IPS DF 6.9 (cell line): Measurements from ENCODE around the gene MYOD1.

Experiments used
- DNase-seq: peaks from one replicate; pipeline ENCODE4 v3.0.0-alpha.2; 2013; ENCODE audit warnings: low read depth, low spot score
- H3K27ac ChIP-seq: one replicate; pipeline ENCODE4 v1.5.1; 2013; ENCODE audit warnings: low read length, control low read depth
- H3K27me3 ChIP-seq: 2 replicates; pipeline ENCODE4 v1.6.1; 2013; ENCODE audit warnings: mild to moderate bottlenecking, low read length; ENCODE audit not compliant: control insufficient read depth, insufficient read depth
- H3K36me3 ChIP-seq: 2 replicates; pipeline ENCODE4 v1.6.1; 2013; ENCODE audit warnings: low read length; ENCODE audit not compliant: control insufficient read depth, insufficient read depth
- H3K4me1 ChIP-seq: 2 replicates; pipeline ENCODE4 v1.6.1; 2013; ENCODE audit warnings: low read length; ENCODE audit not compliant: control insufficient read depth, insufficient read depth
- H3K4me3 ChIP-seq: 2 replicates; pipeline ENCODE4 v1.5.1; 2013; ENCODE audit warnings: mild to moderate bottlenecking, low read length
- H3K9me3 ChIP-seq: 2 replicates; pipeline ENCODE4 v1.6.1; 2013; ENCODE audit warnings: low read length, inconsistent platforms; ENCODE audit not compliant: control insufficient read depth, insufficient read depth
- WGBS: extraction: QIAGEN DNeasy Blood & Tissue Kit; methylation state at CpG from one replicate; pipeline ENCODE4 v1.1.7; 2013; ENCODE audit warnings: mixed read lengths, missing lambda C conversion rate; ENCODE audit not compliant: insufficient read length, insufficient coverage; 5-methylcytosine and 5-hydroxymethylcytosine counted together

The MYOD1 gene

DNA sequence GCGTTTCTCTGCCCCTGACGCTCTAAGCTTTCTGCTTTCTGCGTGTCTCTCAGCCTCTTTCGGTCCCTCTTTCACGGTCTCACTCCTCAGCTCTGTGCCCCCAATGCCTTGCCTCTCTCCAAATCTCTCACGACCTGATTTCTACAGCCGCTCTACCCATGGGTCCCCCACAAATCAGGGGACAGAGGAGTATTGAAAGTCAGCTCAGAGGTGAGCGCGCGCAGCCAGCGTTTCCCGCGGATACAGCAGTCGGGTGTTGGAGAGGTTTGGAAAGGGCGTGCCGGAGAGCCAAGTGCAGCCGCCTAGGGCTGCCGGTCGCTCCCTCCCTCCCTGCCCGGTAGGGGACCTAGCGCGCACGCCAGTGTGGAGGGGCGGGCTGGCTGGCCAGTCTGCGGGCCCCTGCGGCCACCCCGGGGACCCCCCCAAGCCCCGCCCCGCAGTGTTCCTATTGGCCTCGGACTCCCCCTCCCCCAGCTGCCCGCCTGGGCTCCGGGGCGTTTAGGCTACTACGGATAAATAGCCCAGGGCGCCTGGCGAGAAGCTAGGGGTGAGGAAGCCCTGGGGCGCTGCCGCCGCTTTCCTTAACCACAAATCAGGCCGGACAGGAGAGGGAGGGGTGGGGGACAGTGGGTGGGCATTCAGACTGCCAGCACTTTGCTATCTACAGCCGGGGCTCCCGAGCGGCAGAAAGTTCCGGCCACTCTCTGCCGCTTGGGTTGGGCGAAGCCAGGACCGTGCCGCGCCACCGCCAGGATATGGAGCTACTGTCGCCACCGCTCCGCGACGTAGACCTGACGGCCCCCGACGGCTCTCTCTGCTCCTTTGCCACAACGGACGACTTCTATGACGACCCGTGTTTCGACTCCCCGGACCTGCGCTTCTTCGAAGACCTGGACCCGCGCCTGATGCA, at the start of gene MYOD1:
Gene MYOD1, plus strand, starts transcription at position 544 of the 910 bp plus-strand sequence. Its CDS starts 212 bp downstream, at position 756.
- no peak for DNase-seq
- no CpG with 5 or more reads among the region's 68 CpGs for WGBS
- Histone ChIP-seq H3K27me3 (peaks cover 59% of the 10 kb centered on the region), H3K4me1 (0 out of 2 replicates have a peak, but pooled peaks cover 5% of the 10 kb centered on the region), H3K9me3 (no peaks in the 10 kb centered on the region), H3K36me3 (no peaks in the 10 kb centered on the region; the same call in 1 of the 2 replicates), H3K27ac (no peak within 1 kb of the TSS), H3K4me3 (peak within 1 kb of the TSS; percentile 9; the same call in 1 of the 2 replicates)

DNA sequence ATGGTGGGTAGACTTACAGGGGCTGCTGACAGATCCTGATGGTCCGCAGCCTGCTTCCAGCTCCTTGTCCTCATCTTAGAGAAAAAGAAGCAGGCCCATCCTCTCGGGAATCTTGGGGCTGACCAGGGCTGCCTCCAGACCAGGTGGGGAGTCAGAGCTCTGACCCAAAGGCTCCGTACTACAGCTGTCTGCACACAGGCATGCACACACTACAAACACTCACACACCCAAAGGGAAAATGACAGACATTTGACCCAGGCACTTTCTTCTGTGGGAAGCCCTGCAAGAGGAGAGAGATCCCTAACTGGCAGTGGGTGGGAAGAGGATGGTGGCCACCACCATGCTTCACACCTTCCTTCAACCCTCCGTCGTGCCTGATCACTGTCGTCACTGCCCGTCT, 46.9 kb upstream of the MYOD1 start:
- Histone ChIP-seq H3K4me3 (no peak overlapping the region), H3K9me3 (no peaks in the 10 kb centered on the region), H3K27me3 (no peaks in the 10 kb centered on the region), H3K4me1 (no peaks in the 10 kb centered on the region), H3K36me3 (no peaks in the 10 kb centered on the region), H3K27ac (no peak overlapping the region)
- WGBS = no CpG with 5 or more reads among the region's 7 CpGs
- DNase-seq = no peak

DNA sequence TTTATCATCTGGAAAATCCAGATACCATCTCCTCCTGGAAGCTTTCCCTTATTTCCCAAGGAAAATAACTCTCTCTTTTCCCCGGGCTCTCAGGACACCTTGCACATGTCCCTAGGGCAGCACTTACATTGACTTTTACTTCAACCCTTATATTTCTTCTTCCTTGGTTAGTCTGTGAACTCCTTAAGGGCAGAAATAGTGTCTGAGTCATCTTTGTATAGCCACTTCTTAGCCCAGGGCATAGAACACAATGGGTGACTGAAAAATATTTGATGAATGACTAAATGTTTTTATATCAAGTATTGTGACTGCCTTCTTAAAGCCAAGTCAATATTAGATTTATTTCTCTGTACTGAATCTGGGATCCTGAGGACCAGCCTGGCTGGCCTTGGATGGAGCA, 45.4 kb upstream of the MYOD1 start:
- Histone ChIP-seq H3K4me3 (no peak overlapping the region), H3K27ac (no peak overlapping the region), H3K36me3 (no peaks in the 10 kb centered on the region), H3K27me3 (no peaks in the 10 kb centered on the region), H3K9me3 (no peaks in the 10 kb centered on the region), H3K4me1 (no peaks in the 10 kb centered on the region)
- WGBS = no CpG with 5 or more reads among the region's 1 CpG
- no peak for DNase-seq

DNA sequence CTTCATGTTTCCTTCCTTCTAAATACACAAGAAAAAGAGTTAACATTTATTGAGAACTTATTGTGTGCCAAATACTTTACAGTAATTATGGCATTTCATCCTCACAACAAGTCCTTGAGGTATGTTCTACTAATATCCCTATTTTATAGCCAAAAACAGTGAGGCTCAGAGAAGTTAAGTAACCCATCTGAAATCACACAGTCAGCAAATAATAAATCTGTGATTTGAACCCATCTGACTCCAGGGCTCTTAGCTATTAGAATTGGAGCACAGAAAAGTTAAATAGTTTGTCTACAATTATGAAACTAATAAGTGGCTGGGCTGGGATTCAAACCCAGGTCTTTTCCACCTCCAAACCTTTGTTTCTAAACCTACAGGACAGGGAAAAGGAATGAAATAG, 36.5 kb upstream of the MYOD1 start:
- no peak overlapping the region for H3K4me3 ChIP-seq

DNA sequence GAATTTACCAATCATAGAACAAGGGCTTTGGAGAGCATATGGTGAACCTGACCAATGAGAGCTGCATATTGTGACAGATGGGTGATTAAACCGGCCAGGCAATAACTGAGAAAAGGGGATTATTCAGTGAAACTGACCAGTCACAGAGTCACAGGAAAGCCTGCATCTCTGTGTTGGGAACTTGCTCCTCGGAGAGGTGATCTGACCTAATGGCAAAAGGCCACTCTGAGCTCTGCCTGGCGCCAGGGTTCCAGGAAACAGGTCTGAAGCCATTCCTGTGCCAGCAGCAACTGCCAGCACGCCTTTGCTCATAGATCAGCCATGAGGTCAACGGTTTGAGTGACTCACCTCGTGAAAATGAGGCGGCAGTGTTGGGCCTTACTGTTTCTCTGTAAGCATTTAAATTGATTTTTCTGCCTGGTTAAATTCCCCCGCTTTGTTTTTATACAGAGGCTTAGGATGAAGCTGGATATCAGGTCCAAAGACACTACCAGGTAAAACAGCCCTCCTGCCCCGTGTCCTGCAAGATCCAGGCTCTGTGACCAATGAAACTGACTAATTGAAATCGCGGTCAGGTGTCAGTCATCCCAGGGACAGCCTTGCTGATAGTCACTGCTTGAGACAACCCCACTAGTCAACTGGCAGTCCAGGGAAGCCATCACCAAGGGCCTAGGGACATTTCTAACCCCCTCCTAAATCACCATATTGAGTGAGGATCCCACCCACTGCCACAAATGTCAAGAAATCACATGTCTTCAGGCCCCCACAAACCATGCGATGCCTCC, 35.8 kb upstream of the MYOD1 start:
- Histone ChIP-seq H3K27ac (no peak overlapping the region), H3K4me3 (no peak overlapping the region), H3K4me1 (no peaks in the 10 kb centered on the region; the same call in 1 of the 2 replicates), H3K9me3 (no peaks in the 10 kb centered on the region), H3K27me3 (no peaks in the 10 kb centered on the region), H3K36me3 (no peaks in the 10 kb centered on the region)
- no peak for DNase-seq
- WGBS = no CpG with 5 or more reads among the region's 12 CpGs

More for the DNA sequence above, 36.5 kb upstream of the MYOD1 start:
- no peaks in the 10 kb centered on the region for H3K9me3 ChIP-seq
- no peaks in the 10 kb centered on the region for H3K27me3 ChIP-seq
- no peak for DNase-seq
- no peaks in the 10 kb centered on the region; the same call in 1 of the 2 replicates for H3K4me1 ChIP-seq
- H3K27ac ChIP-seq = no peak overlapping the region
- H3K36me3 ChIP-seq = no peaks in the 10 kb centered on the region

DNA sequence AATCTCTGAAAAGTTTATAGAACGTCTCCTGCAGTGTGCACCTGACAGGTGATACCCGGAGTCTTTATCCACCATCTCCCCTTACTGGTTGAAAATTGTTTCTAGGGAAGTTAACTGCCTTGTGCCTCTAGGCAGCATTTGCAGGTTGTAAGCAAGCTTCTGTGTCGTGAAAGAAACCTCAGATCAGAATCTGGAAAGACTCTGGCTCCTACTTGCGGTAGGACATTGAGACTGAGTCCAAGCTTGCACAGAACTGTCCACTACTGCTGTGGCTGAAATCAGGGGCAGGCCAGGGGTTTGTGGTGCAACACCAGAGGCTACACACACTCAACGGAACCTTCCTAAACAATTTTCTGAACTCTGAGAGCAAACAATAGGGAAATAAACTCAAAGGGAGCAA, 34.8 kb upstream of the MYOD1 start:
- Histone ChIP-seq H3K36me3 (no peaks in the 10 kb centered on the region), H3K4me3 (no peak overlapping the region), H3K9me3 (no peaks in the 10 kb centered on the region), H3K27me3 (no peaks in the 10 kb centered on the region), H3K4me1 (no peaks in the 10 kb centered on the region; the same call in 1 of the 2 replicates), H3K27ac (no peak overlapping the region)
- WGBS = no CpG with 5 or more reads among the region's 5 CpGs
- no peak for DNase-seq

DNA sequence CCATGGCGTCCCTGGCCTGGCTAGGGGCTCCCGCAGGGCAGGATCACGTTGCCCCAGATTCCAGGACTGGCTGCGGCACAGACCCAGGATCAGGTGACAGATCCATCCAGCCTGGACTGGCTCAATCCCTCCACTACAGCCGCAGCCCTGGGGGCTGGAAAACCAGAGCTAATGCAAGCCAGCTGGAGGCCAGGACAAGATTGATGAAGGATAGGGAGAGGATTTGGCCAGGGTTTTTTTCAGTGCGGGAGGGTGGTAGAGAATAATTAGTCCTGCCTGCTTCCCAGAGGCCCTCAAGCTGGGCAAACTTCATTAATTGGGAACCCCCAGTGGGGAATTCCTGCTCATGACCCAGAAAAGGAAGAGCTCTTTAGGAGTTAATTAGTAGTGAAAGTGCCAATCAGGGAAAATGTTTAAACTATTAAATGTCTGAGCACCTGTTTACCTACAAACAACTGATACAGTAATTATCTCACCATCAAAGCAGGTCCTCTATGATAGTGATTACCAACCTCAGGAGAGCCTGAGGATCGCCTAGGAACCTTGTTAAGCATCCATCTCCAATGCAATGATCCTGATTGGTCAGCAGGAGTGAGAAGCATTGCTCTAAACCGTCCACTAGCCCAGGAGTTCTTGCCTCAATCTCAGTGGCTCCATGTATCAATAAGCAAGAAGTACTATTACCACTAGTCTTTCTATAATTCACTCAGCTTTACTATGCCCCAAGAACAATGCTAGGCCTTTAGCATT, 33.0 kb upstream of the MYOD1 start:
- H3K9me3 ChIP-seq = no peaks in the 10 kb centered on the region
- DNase-seq = no peak
- no CpG with 5 or more reads among the region's 8 CpGs for WGBS
- no peaks in the 10 kb centered on the region for H3K27me3 ChIP-seq
- H3K4me1 ChIP-seq = no peaks in the 10 kb centered on the region; the same call in 1 of the 2 replicates
- H3K4me3 ChIP-seq = no peak overlapping the region
- H3K36me3 ChIP-seq = no peaks in the 10 kb centered on the region
- no peak overlapping the region for H3K27ac ChIP-seq

DNA sequence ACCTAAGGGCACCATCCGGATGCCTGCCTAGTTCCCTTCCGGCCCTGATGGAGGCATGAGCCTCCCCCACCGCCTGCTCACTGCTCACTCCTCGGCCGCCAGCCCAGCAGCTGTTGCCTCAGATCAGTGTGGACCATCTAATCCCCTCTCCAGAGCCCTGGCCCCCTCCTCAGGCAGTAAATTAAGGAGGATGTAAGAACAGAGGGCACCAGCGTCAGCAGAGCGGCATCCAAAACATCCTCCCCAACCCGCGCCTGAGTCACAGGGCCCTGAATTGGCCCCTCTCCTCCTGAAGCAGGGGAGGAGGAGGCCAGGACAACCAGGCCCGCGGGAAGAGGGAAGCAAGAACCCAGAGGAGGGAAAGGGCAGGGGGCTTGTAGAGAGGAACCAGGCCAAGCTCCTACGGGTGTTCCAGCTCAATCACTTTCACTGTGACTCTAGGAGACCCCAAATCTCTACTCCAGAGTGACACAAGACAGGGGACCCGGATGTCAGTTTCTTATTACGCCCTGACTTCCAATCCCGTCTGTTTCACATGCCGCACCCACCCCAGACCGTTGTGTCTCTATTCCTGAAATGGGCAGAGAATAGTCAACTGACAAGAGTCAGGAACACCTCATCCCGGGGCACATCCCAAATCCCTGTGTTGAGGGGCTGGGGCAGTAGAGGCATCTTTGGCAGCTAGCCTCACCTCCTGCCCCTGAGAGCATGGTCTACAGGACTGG, 31.3 kb upstream of the MYOD1 start:
- no peaks in the 10 kb centered on the region; the same call in 1 of the 2 replicates for H3K4me1 ChIP-seq
- no peak overlapping the region for H3K4me3 ChIP-seq
- no CpG with 5 or more reads among the region's 18 CpGs for WGBS
- no peaks in the 10 kb centered on the region for H3K36me3 ChIP-seq
- no peaks in the 10 kb centered on the region for H3K9me3 ChIP-seq
- no peak overlapping the region for H3K27ac ChIP-seq
- H3K27me3 ChIP-seq = no peaks in the 10 kb centered on the region
- DNase-seq = no peak

DNA sequence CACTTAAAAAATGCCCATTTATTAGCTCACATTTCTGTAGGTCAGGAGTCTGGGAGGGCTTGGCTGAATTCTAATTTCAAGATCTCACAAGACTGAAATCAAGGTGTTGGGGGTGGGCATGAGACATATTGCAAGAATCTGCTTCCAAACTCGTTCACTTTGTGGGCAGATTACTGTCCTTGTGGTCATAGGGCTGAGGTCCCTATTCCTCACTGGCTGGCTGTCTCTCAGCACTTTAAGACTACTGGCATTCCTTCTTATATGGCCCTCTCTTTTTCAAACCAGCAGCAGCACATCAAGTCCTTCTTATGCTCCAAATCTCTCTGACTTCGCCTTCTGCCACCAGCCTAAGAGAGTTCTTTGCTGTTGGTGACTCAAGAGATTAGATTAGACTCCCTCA, 27.8 kb upstream of the MYOD1 start:
- Histone ChIP-seq H3K9me3 (no peaks in the 10 kb centered on the region), H3K4me1 (no peaks in the 10 kb centered on the region), H3K27me3 (peaks cover 10% of the 10 kb centered on the region; the same call in 1 of the 2 replicates), H3K4me3 (no peak overlapping the region), H3K36me3 (no peaks in the 10 kb centered on the region), H3K27ac (no peak overlapping the region)
- no CpG with 5 or more reads among the region's 2 CpGs for WGBS
- no peak for DNase-seq
